NCI-H526 treated with DMSO at 0.1 percent for 48 hours (cell line): ENCODE measurements around the gene RIPK3.
"Not testable (repeated sequence)": the region's sequence is repeated elsewhere in the genome, so short reads cannot be mapped to it uniquely, and the experiment has no call there.

ENCODE experiments used
- DNase-seq: peaks from one replicate; lab custom pipeline; 2025; lab: John Stamatoyannopoulos, UW

Gene RIPK3

GRCh38 chr14:24339284-24340151 is at the start of gene RIPK3:
Gene RIPK3 (minus strand): TSS chr14:24339991. CDS start chr14:24339826, 165 bp downstream.
- DNase-seq, result no peak

GRCh38 chr14:24389226-24389848 is 49.5 kb upstream of the RIPK3 start:
- DNase-seq, result no peak

GRCh38 chr14:24388474-24389179 is 48.8 kb upstream of the RIPK3 start:
- no peak for DNase-seq

GRCh38 chr14:24387579-24387978 is 47.8 kb upstream of the RIPK3 start:
- not testable (repeated sequence) for DNase-seq

- DNase-seq, result no peak
Measured at GRCh38 chr14:24387009-24387345, 47.2 kb upstream of the RIPK3 start.

- no peak for DNase-seq
Measured at GRCh38 chr14:24385524-24385923, 45.7 kb upstream of the RIPK3 start.

- no peak for DNase-seq
Measured at GRCh38 chr14:24384169-24384568, 44.4 kb upstream of the RIPK3 start.

- no peak for DNase-seq
Measured at GRCh38 chr14:24382064-24382371, 42.2 kb upstream of the RIPK3 start.

GRCh38 chr14:24381363-24382063 is 41.7 kb upstream of the RIPK3 start:
- no peak for DNase-seq

GRCh38 chr14:24379907-24380730 is 40.3 kb upstream of the RIPK3 start:
- no peak for DNase-seq

GRCh38 chr14:24378981-24379906 is 39.5 kb upstream of the RIPK3 start:
- DNase-seq, result no peak

GRCh38 chr14:24378327-24378726 is 38.5 kb upstream of the RIPK3 start:
- DNase-seq, result no peak

GRCh38 chr14:24377657-24378056 is 37.9 kb upstream of the RIPK3 start:
- no peak for DNase-seq

GRCh38 chr14:24377126-24377525 is 37.3 kb upstream of the RIPK3 start:
- no peak for DNase-seq

GRCh38 chr14:24376448-24377070 is 36.8 kb upstream of the RIPK3 start:
- DNase-seq, result no peak

- no peak for DNase-seq
Measured at GRCh38 chr14:24372701-24373416, 33.1 kb upstream of the RIPK3 start.

- DNase-seq, result not testable (repeated sequence)
Measured at GRCh38 chr14:24371605-24372004, 31.8 kb upstream of the RIPK3 start.

- DNase-seq, result peak; percentile 42
Measured at GRCh38 chr14:24370748-24371147, 31.0 kb upstream of the RIPK3 start.
